Caco-2 (cell line): ENCODE data around the gene SPTBN1. TPM values are rescaled to one million over a fixed set of nuclear protein-coding genes. Genes with fewer than 3 reads are reported as not detected.
"Not testable (repeated sequence)": the region's sequence is repeated elsewhere in the genome, so short reads cannot be mapped to it uniquely, and the experiment has no call there.

Experiments
- BruUV-seq: library from RNA; stranded (reverse); fragments of 400-500 nt; replicated peaks from 2 replicates; lab custom pipeline; 2021; lab: Mats Ljungman, UMichigan
- CTCF ChIA-PET: fragments of 300-600 bp; sonication (Branson Sonifier 250); formaldehyde crosslinking; loops from one replicate; lab custom pipeline; 2022; ENCODE audit warnings: antibody characterized with exemption; lab: Charles Lee
- POLR2A ChIA-PET: fragments of 300-600 bp; sonication (Branson Sonifier 250); formaldehyde crosslinking; loops from one replicate; lab custom pipeline; 2022; ENCODE audit warnings: antibody characterized with exemption; lab: Charles Lee
- DNase-seq, 2 experiments: peaks; one replicate each; pipeline versions ENCODE4 v3.0.0 to v3.0.0-alpha.2; 2020 to 2022
- H3K27me3 ChIP-seq: replicated peaks from 2 replicates; pipeline ENCODE4 v1.6.0; 2011; ENCODE audit warnings: low read length; ENCODE audit not compliant: control insufficient read depth, insufficient read depth
- H3K36me3 ChIP-seq: 2 replicates; pipeline ENCODE4 v1.5.1; 2011; ENCODE audit warnings: low read length; ENCODE audit not compliant: control insufficient read depth, insufficient read depth
- H3K4me1 ChIP-seq: fragments of 250-450 bp; sonication (Bioruptor Pico); 2 replicates; pipeline ENCODE4 v1.5.1; 2020; ENCODE audit warnings: mild to moderate bottlenecking
- H3K4me3 ChIP-seq: 2 replicates; pipeline ENCODE4 v1.5.1; 2011; ENCODE audit warnings: low read depth, mild to moderate bottlenecking, control low read depth, low read length
- H3K9me3 ChIP-seq: fragments of 250-450 bp; sonication (Bioruptor Pico); 2 replicates; pipeline ENCODE4 v1.5.1; 2020; ENCODE audit warnings: mild to moderate bottlenecking, moderate library complexity
- H3K27ac Mint-ChIP-seq: one replicate; pipeline ENCODE4 v1.8.0; 2022; ENCODE audit warnings: mixed read lengths; ENCODE audit not compliant: unreplicated experiment
- H3K27me3 Mint-ChIP-seq: one replicate; pipeline ENCODE4 v1.8.0; 2022; ENCODE audit warnings: mixed read lengths; ENCODE audit not compliant: insufficient read depth, unreplicated experiment
- H3K36me3 Mint-ChIP-seq: one replicate; pipeline ENCODE4 v1.8.0; 2022; ENCODE audit warnings: mild to moderate bottlenecking, mixed read lengths; ENCODE audit not compliant: insufficient read depth, unreplicated experiment
- H3K4me1 Mint-ChIP-seq: one replicate; pipeline ENCODE4 v1.8.0; 2022; ENCODE audit warnings: low read depth, mixed read lengths; ENCODE audit not compliant: unreplicated experiment
- H3K4me3 Mint-ChIP-seq: one replicate; pipeline ENCODE4 v1.8.0; 2022; ENCODE audit warnings: mild to moderate bottlenecking, moderate library complexity, mixed read lengths; ENCODE audit not compliant: unreplicated experiment
- H3K9me3 Mint-ChIP-seq: one replicate; pipeline ENCODE4 v1.8.0; 2022; ENCODE audit warnings: mixed read lengths; ENCODE audit not compliant: unreplicated experiment
- CTCF ChIP-seq, 2 experiments: fragments of 200-600 bp in 1 of 2; IDR thresholded peaks; 1 replicate in 1 of 2; 2 replicates in 1 of 2; pipeline versions ENCODE4 v1.5.1 to v1.8.0; 2011 to 2022; ENCODE audit warnings: antibody characterized with exemption in 1 of 2, control low read depth in 1 of 2, inconsistent platforms in 1 of 2, low read depth in 1 of 2, low read length in 1 of 2, mild to moderate bottlenecking in 1 of 2, moderate library complexity in 1 of 2; ENCODE audit not compliant: insufficient read depth in 1 of 2, severe bottlenecking in 1 of 2, unreplicated experiment in 1 of 2
- intact Hi-C: fragments of 100-400 bp; cut with micrococcal nuclease; formaldehyde crosslinking; loops from one replicate; pipeline ENCODE4 v1.10.0; 2022; ENCODE audit not compliant: unreplicated experiment
- total RNA-seq: library from RNA; stranded (reverse); gene quantifications from 2 replicates; pipeline ENCODE4 v1.2.3, GENCODE V29; 2022

The SPTBN1 gene
- total RNA-seq, 1 experiment from 2014 or later: 361 TPM

- Histone ChIP-seq H3K36me3 (no peaks in the 10 kb centered on the region), H3K4me3 (no peak overlapping the region), H3K4me1 (no peaks in the 10 kb centered on the region), H3K9me3 (peaks cover 6% of the 10 kb centered on the region; the same call in 1 of the 2 replicates), H3K27me3 (no peaks in the 10 kb centered on the region)
- peaks cover 11% of the 10 kb centered on the region for H3K9me3 Mint-ChIP-seq
- no peak overlapping the region for H3K4me3 Mint-ChIP-seq
- no peaks in the 10 kb centered on the region for H3K27me3 Mint-ChIP-seq
- POLR2A ChIA-PET: no interaction called here
- no peak for TF ChIP-seq CTCF (IDR thresholded peaks at IDR 0.05; ENCODE audit: insufficient read depth in 1 of 2, low read depth in 1 of 2, low read length in 1 of 2, severe bottlenecking in 1 of 2, unreplicated experiment in 1 of 2)
- DNase-seq: no peak
- BruUV-seq: no TSS peak
- H3K4me1 Mint-ChIP-seq: no peaks in the 10 kb centered on the region
- no peak overlapping the region for H3K27ac Mint-ChIP-seq
- H3K36me3 Mint-ChIP-seq: peaks cover 42% of the 10 kb centered on the region
- CTCF ChIA-PET: interaction anchor here (0.6 kb wide), 1 partner anchor 16 kb away, joined by 3 read pairs; no protein-coding TSS in a partner anchor
- intact Hi-C loops: no loop called here
These were observed 25.6 kb downstream of the SPTBN1 start for GRCh38 chr2:54481686-54482085.

- TF ChIP-seq CTCF (IDR thresholded peaks at IDR 0.05; ENCODE audit: insufficient read depth in 1 of 2, low read depth in 1 of 2, low read length in 1 of 2, severe bottlenecking in 1 of 2, unreplicated experiment in 1 of 2): no peak
- Histone ChIP-seq H3K4me3 (no peak overlapping the region), H3K9me3 (peaks cover 6% of the 10 kb centered on the region; the same call in 1 of the 2 replicates), H3K4me1 (no peaks in the 10 kb centered on the region), H3K27me3 (no peaks in the 10 kb centered on the region), H3K36me3 (no peaks in the 10 kb centered on the region)
- Mint-ChIP-seq H3K36me3 (peaks cover 42% of the 10 kb centered on the region), H3K4me3 (no peak overlapping the region), H3K27ac (no peak overlapping the region), H3K4me1 (no peaks in the 10 kb centered on the region), H3K9me3 (peaks cover 11% of the 10 kb centered on the region), H3K27me3 (no peaks in the 10 kb centered on the region)
- no peak for DNase-seq
- ChIA-PET CTCF (no interaction called here), POLR2A (no interaction called here)
- BruUV-seq: no TSS peak
- intact Hi-C loops: no loop called here
These were observed 26.6 kb downstream of the SPTBN1 start for GRCh38 chr2:54482715-54483114.

- H3K9me3 ChIP-seq: peaks cover 6% of the 10 kb centered on the region; the same call in 1 of the 2 replicates
These were observed 27.3 kb downstream of the SPTBN1 start for GRCh38 chr2:54483426-54483825.

GRCh38 chr2:54485756-54486155, 29.6 kb downstream of the SPTBN1 start:
- Mint-ChIP-seq H3K9me3 (peaks cover 11% of the 10 kb centered on the region), H3K36me3 (peaks cover 35% of the 10 kb centered on the region)
- CTCF ChIA-PET, H3K4me3 Mint-ChIP-seq, H3K27ac Mint-ChIP-seq, DNase-seq, H3K4me3 ChIP-seq, H3K9me3 ChIP-seq, H3K4me1 ChIP-seq, H3K4me1 Mint-ChIP-seq, H3K27me3 Mint-ChIP-seq, intact Hi-C loops, H3K36me3 ChIP-seq, BruUV-seq, POLR2A ChIA-PET, H3K27me3 ChIP-seq: not testable (repeated sequence)

More at GRCh38 chr2:54483426-54483825, 27.3 kb downstream of the SPTBN1 start:
- Mint-ChIP-seq H3K27me3 (no peaks in the 10 kb centered on the region), H3K36me3 (peaks cover 35% of the 10 kb centered on the region), H3K9me3 (peaks cover 11% of the 10 kb centered on the region), H3K4me3 (no peak overlapping the region), H3K4me1 (no peaks in the 10 kb centered on the region), H3K27ac (no peak overlapping the region)
- CTCF ChIA-PET: no interaction called here
- H3K4me3 ChIP-seq: no peak overlapping the region
- H3K36me3 ChIP-seq: no peaks in the 10 kb centered on the region
- no peak for TF ChIP-seq CTCF (IDR thresholded peaks at IDR 0.05; ENCODE audit: insufficient read depth in 1 of 2, low read depth in 1 of 2, low read length in 1 of 2, severe bottlenecking in 1 of 2, unreplicated experiment in 1 of 2)
- no peak for DNase-seq
- no peaks in the 10 kb centered on the region for H3K27me3 ChIP-seq
- H3K4me1 ChIP-seq: no peaks in the 10 kb centered on the region
- POLR2A ChIA-PET: no interaction called here
- no TSS peak for BruUV-seq
- intact Hi-C loops: no loop called here
